Activated T-helper 1 cell treated with Interleukin-2 at 50 U/mL for 16 hours (primary cell): ENCODE measurements around the gene VSTM1.

ENCODE experiments used
- DNase-seq: peaks from one replicate; pipeline ENCODE4 v3.0.0-alpha.2; 2020; ENCODE audit warnings: low read depth

Gene VSTM1

GRCh38 chr19:54010474-54010873 lies 53.2 kb downstream of the VSTM1 start:
- no peak for DNase-seq

- DNase-seq: no peak
Measured at GRCh38 chr19:54009440-54009839, 54.3 kb downstream of the VSTM1 start.

GRCh38 chr19:54002495-54003315 lies 61.0 kb downstream of the VSTM1 start:
- no peak for DNase-seq

- no peak for DNase-seq
Measured at GRCh38 chr19:54001496-54001895, 62.2 kb downstream of the VSTM1 start.

GRCh38 chr19:53999694-54000093 lies 64.0 kb downstream of the VSTM1 start:
- no peak for DNase-seq

- no peak for DNase-seq
Measured at GRCh38 chr19:53998223-53998622, 65.5 kb downstream of the VSTM1 start.

GRCh38 chr19:53994811-53995210 lies 68.9 kb downstream of the VSTM1 start:
- no peak for DNase-seq

GRCh38 chr19:53993448-53993847 lies 70.2 kb downstream of the VSTM1 start:
- DNase-seq: no peak

- no peak for DNase-seq
Measured at GRCh38 chr19:53992815-53993214, 70.9 kb downstream of the VSTM1 start.

- no peak for DNase-seq
Measured at GRCh38 chr19:53992211-53992610, 71.5 kb downstream of the VSTM1 start.

GRCh38 chr19:53991224-53992113 lies 72.2 kb downstream of the VSTM1 start, which contains the start of gene CACNG6:
Gene CACNG6, plus strand, starts transcription at chr19:53991637. Its CDS starts 1,241 bp downstream, at chr19:53992878.
- no peak for DNase-seq
